Measurements from ENCODE around the gene ADD1.

The ADD1 gene

GRCh38 chr4:2819244-2820215, 24.1 kb upstream of the ADD1 start:
- TF ChIP-seq CTCF (IDR thresholded peaks at IDR 0.05; ENCODE audit: low read depth, low read length): no peak
- H3K4me3 ChIP-seq (ENCODE audit: low read depth, low read length): peak overlapping the region; percentile 67

GRCh38 chr4:2820216-2820982, 23.2 kb upstream of the ADD1 start:
- TF ChIP-seq CTCF (IDR thresholded peaks at IDR 0.05; ENCODE audit: low read depth, low read length): no peak
- no peak overlapping the region for H3K4me3 ChIP-seq (ENCODE audit: low read depth, low read length)

- no peak for TF ChIP-seq CTCF (IDR thresholded peaks at IDR 0.05; ENCODE audit: low read depth, low read length)
- H3K4me3 ChIP-seq (ENCODE audit: low read depth, low read length): no peak overlapping the region
These were observed 21.0 kb upstream of the ADD1 start for GRCh38 chr4:2822461-2823300.

GRCh38 chr4:2823301-2823670, 20.4 kb upstream of the ADD1 start:
- no peak overlapping the region for H3K4me3 ChIP-seq (ENCODE audit: low read depth, low read length)
- no peak for TF ChIP-seq CTCF (IDR thresholded peaks at IDR 0.05; ENCODE audit: low read depth, low read length)

GRCh38 chr4:2823671-2824328, 19.8 kb upstream of the ADD1 start:
- H3K4me3 ChIP-seq (ENCODE audit: low read depth, low read length): no peak overlapping the region
- TF ChIP-seq CTCF (IDR thresholded peaks at IDR 0.05; ENCODE audit: low read depth, low read length): no peak

GRCh38 chr4:2824329-2824835, 19.3 kb upstream of the ADD1 start:
- TF ChIP-seq CTCF (IDR thresholded peaks at IDR 0.05; ENCODE audit: low read depth, low read length): no peak
- H3K4me3 ChIP-seq (ENCODE audit: low read depth, low read length): no peak overlapping the region
